Measurements from ENCODE around the gene BOLA1.

BOLA1 gene

DNA sequence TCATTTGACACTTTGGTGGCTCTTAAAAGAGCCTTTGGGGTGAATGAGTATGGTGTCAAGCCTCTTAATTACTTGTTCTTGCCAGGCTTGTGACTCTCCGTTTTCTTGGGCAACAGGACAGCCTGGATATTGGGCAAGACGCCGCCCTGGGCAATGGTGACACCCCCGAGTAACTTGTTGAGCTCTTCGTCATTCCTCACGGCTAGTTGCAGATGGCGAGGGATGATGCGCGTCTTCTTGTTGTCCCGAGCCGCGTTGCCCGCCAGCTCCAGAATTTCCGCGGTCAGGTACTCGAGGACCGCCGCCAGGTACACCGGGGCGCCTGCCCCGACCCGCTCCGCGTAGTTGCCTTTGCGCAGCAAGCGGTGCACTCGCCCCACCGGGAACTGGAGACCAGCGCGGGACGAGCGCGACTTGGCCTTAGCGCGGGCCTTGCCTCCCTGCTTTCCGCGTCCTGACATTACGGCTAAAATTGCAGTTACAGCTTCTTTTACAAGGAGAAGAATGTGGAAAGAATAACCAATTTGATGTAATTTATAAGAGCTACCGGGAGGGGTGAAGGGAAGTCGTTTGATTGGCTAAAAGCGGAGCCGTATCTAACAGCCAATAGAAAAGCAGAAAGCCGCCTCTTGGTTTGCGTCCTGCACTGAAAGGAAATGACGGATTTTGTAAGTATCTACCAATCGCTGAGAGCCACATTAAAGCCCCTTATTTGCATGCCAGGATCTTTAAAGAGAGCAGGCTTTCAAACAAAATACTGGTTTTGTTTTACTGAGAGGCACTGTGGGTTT, 11.7 kb upstream of the BOLA1 start:
- DNase-seq = peak; percentile 93 to 94

DNA sequence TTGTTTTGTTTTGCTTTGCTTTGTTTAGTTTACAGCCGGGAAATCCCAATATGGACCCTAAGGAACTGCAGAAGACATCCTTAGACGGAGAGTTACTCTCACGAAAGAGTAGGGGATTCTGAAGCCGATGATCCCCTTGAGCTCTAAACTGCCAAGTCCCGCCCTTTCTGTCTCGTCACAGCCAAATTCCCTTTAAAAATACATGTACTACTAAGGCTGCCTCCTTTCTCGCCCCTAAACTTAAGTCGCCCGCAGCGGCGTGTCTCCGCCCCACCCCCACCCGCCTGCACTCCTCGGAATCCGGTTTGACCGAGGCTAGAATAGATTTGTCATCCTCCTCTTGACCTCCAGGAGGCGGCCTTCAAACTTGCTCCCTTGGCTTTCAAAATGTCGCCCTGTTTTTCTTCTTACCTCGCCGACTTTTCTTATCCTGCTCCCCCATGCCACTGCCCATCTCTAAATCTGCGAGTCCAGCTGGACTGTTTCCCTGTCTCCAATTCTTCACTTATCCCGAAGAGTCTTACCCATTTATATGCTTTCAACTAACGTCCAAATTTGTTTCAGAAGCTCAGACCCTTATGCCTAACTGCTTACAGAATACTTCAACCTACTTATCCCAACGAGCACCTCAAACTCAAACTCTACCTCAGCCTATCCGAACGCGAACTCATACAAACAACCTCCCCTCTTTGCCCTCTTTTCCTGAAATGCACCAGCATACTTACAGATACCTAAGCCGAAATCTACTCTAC, 10.9 kb upstream of the BOLA1 start:
- DNase-seq = peak; percentile 67 to 74

DNA sequence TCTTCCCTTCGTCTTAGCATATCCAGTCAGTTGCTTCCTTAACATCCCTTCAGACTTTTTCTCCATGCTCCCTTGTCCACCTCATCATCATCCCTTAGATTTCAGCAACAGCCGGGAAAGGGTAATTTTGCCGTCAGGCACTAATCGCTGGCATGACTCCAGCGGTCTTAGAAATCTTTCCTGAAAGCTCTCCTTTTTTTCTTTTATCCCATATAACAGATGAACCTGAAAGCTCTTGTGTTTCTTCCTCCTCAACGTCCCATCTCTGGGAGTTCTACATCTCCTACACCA, 10.4 kb upstream of the BOLA1 start:
- no peak for DNase-seq

DNA sequence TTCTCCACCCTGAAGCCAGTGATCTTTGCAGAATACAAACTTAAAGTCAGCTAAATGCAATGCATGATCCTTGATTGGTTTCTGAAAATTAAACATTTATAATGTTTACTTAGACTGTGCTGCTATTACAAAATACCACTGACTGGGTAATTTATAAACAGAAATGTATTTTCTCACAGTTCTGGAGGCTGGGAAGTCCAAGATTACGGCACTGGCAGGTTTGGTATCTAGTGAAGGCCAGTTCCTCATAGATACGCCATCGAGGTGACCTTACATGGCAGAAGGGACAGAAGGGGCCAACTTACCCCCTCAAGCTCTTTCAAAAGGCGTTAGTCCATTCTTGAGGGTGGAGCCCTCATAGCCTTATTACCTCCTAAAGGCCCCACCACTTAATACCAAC, 2.8 kb upstream of the BOLA1 start:
- no peak for DNase-seq

DNA sequence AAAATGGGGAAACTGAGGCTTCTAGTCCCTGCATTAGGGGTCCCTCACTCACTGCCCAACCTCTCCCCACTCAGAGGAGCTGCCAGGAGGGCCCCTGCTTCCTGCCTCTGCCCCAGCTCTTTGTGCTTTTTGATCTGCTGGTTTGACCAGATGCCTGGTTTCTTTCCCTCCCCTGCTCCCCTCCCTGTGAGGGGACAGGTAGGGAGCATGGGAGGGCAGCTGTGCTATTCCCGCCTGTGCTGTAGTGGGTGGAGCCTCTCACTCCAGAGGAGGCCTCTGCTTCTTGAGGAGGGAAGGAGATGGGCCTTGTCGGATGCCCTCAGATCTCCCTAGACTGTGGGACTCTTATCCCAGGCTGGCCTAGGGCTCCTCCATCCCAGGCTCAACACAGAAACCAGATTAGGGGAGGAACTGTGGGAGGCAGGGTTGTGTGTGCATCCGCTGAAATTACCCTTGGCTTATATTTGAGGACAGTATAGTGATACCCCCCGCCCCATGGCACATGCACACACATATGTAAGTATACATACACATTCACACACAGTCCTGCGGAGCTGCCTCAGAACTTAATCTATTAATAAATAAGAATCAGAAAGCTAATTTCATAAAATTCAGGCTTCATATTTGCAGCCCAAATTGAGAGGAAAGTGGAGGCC, 4.6 kb downstream of the BOLA1 start:
- no peak for DNase-seq

DNA sequence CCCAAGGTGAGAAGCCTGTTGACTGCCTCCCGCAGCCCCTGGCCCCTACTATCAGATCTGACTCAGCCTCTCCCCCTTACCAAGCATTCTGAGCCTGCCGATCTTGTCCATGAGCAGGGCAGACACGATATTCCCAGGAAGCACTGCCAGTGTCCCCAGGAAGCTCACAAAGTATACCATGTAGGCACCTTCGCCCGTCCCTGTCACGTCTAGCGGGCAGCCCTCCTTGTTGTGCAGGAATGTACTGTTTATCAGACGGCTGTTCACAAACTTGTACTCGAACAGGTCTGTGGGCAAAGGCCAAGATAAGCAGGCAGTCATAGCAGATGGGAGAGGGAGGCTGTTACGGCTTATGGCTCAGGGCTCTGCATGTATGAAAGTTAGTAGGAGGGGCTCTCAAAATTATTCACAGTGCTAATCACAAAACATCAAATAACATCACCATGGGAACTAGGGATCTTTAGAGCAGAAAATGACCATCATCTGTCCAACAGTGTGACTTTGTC, 7.3 kb downstream of the BOLA1 start:
- no peak for DNase-seq

DNA sequence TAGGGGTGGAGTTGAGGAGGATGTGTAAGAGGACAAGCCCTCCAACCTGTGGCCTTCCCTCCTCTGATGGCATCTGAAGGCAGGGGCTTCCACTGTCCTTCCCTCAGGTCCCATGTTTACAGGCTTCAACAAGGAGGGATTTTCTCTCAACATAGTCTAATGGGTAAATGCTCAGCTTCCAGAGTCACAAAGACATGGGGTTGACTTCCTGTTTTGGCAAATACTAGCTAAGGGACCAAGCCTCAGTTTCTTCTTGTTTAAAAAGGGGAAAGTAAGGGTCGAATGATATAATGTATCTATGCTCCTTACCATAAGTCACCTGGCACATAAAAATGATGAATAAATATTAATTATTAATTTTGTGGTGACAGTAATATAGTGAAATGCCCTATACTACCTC, 15.2 kb downstream of the BOLA1 start:
- DNase-seq = no peak

DNA sequence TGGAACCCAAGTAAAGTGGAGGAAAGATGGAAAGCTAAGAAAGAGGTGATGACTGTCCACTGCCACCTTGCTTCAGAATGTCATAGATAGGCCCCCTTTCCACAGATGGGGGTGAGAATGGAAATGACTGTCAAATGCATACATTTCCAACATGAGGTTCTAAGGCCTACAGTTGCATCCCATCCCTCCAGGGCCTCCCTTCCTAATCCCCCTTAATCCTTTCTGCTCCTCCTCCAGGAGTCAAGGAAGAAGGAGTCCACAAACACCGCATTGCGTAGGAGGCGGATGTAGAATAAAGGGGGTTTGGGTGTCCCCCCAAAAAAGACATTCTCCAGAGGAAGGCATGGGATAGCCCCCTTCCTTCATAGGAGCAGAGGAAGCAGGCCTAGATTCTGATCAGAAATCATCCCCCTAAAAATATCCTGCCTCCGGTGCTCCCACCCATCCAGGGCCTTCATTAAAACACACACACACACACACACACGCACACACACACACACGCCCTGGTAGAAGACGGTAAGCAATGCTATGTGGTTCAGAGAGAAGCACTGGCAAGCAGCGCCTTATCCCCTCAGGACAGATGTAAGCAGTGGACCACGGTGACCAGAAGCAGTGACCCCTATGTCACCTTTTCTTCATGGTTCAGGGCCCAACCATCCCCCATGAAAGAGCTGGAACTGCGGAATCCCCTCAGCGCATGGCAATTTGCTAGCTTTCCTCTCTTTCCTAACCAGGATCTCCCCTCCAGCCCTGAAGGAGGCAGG, 16.2 kb downstream of the BOLA1 start:
- DNase-seq = no peak

DNA sequence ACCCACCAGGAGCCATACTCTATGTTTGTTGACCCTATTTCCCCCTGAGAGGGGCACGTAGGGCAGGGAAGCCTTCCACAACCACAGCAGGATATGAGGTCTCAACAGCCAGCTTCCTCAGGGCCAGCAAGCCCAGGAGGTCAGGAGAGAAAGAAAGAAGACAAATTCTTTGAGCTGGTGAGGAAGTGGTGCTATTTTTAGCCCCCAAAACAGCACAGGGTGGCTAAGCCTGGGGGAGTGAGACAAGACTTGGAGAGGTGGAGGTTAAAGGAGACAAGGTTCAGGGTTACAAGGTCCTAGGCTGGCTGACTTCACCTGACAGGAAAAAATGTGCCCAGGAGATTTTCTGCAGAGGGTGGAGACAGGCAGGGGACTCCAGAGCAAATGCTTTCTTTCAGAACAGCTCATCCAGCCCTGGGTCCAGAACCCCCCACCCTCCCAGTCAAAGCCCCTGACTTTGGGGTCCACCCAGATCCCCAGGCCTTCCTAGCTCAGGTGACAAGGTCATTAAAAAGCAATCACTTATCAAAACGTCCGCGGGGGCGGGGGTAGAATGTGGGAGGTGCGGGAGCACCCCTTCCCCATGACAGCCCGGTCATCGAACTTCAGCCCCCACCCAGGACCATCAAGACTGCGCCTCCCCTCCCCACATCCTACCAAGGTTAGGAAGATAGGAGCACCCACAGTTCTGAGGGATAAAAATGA, 17.0 kb downstream of the BOLA1 start:
- no peak for DNase-seq

DNA sequence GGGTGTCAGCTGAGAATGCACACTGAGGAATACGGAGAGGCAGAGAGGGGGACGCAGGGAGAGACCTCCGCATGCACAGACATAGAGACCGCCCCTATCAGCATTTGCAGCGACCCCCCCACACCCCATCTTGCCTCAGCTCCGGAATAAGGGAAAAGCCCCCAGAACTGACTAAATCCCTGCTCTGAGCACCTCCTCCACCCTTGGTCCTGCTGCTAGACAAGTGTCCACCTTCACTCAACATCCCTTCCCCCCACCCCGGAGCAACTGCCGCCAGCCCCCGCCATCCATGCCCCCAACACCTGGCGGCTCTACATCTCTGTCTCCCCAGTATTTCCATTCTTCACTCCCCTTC, 17.5 kb downstream of the BOLA1 start:
- no peak for DNase-seq

DNA sequence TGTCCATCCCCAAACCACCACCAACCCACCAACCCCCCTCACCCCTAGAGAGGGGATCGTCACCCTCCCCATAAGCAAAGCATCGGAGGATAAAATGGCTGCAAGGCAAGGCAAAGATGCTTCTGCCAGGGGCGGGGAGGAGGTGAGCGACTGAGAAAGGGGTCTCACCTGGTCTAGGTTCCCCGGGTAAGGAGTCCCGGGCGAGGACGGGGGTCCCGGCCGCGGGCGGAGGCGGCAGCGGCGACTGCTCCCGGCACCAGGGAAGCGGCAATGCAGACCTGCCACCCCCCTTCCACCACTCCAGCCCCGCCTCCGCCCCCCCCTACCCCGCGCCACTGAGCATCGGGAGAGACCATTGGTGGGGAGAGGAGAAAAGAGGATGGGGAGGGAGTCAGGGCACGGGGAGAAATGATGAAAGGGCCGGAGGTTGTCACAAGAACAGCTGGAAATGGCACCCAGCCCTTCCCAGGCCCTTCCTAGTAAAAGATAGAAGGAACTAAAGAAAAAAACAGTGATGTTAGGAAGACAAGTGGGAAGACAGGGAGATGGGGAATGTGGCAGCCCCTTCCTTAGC, 18.3 kb downstream of the BOLA1 start, which contains the start of gene SV2A:
Gene SV2A, minus strand, starts transcription at position 274 of the 574 bp plus-strand sequence. CDS start 4,004 bp downstream, outside the sequence.
- DNase-seq = peak; percentile 35 to 60

DNA sequence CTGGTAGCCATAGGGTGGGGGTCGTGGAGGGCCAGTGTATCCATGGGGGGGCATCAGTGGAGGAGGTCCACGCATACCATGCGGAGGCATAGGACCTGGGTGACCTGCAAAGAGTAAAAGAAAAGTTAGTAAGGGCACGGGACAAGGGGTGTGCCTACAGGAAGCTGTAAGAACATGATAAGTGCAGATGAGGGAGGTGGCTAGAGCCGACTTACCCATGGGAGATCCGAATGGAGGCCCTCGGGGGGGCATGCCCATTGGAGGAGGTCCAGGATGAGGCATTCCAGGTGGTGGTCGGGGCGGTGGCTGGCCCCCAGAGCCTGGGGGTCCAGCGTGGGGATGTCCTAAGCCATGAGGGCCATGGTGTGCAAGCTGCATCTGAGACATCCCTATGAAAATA, 24.3 kb downstream of the BOLA1 start:
- no peak for DNase-seq

DNA sequence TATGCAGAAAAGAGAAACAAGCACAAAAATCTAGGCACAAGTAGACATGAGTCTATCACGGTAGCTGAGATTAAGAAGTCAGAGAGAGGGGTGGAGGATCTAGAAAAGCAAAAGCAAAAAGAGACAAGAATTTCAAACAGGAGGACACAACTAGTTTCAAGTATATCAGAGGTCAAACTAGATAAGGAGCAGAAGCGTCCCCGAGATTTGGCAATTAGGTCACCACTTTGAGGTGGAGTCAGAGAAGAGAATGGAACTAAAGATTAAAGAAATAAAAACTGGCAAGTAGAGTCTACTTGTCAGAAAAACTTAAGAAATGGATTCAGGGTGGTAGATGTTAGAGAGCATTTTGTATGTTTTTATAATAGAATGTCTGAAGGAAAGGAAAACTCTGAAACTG, 26.0 kb downstream of the BOLA1 start:
- no peak for DNase-seq

DNA sequence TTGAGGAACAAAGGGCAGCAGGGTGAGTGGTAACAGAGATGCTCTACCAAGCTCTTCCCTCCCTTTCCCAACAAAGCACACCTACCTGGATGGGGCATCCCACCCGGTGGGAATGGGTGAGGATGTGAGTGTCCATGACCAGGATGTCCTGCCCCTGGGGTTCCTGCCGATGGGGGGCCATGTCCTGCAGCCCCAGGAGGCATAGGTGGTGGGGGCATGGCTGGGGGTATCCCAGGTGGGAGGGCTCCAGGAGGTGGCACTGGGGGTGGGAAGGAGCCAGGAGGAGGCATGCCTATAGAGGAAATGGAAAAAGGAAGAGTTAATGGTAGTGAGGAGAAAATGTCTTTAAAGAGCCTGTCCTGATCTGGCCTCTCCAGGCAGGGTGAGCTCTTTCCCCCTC, 26.4 kb downstream of the BOLA1 start:
- DNase-seq = no peak

DNA sequence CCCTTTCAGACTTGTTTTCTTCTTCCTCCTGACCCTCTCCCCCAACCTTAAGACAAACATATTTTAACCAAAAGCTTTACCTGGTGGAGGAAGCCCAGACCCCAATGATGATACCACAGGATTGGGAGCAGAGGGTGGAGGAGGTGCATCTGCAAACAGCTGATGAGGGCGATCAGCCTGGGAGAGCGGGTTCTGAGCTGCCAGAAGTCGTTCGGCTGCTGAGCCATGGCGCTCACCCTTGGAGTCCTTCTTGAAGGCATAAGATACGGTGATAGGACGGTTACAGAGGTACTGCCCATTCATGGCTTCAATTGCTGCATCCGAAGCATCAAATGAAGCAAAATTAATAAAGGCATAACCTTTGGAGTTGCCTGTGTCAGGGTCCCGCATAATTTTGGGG, 26.9 kb downstream of the BOLA1 start:
- DNase-seq = no peak

DNA sequence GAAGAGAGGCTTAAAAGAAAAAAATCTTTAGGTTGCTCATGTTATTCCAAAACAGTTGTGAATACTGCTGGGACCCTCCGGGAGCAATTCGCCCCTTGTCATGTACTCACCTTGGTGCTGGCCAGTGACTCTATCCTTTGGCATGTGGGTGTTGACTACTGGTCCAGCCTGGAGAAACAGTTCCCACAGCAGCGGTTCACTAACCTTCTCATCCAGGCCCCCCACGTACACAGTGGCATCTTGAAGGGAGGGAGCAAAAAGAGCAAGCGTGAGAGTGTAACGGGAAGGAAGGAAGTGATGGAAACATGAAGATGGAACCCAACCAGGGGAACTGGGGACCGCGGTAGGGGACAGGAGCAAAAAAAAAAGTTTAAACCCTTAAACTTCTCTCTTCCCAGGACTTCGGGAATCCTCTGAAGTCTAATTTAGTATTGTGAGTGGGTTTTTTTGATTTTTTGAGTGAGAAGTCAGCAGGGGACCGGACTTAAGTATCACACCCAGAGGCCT, 27.7 kb downstream of the BOLA1 start:
- no peak for DNase-seq

DNA sequence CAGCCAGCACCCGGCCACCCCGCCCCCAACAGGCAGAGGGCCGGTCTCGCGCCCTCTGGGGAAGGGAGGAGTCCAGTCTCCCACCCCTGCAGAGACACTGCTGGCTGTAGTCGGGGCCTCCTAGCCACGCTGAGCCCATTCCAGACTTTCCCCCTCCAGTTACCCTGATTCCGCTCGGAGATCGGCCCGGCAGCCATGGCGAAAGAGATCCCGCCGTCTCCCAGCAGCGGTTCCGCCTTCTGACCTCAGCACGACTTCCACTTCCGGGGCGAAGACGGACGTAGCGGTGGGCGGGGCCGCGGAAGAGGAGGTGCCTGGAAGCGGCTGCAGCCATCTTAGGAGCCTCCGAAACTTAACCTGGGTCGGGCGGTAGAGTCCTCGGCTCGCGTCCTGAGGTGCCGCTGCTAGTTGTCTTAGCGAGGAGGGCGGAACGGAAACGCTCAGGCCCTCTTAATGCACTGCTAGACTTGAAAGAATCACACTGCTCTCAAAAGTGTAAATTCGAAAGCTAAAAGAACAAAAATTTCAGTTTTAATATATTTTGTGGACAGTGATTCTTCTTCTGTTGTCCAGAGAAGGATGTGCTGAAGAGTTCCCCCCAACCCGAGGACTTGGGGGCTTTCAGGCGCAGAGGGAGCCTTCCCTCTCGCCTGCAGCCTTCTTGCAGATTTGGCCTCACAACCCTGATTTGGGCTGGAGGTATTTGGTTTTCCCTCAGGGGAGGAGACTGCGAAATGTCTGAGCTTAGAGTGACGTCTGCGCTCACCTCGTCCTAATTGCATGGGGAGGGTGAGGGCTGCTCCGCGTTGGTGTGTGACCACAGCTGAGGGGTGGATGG, 28.4 kb downstream of the BOLA1 start, which contains the start of gene SF3B4:
Gene SF3B4, minus strand, starts transcription at position 241 of the 838 bp plus-strand sequence. Its CDS starts 44 bp downstream, at position 197.
- DNase-seq = peak; percentile 91

DNA sequence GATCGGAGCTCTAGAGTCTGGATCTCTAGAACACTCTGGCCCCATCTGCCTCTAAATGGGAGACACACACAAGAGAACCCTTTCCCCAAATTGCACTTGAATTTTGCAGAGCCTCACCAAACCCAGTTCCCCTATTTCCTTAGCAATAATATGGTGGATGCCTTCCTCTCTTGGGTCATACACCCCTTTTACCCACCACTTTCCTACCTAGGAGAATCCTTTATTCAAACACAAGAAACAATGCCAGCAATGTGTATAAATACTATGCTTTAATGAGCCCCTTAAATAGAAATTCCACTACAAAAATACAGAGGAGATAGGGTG, 29.0 kb downstream of the BOLA1 start:
- no peak for DNase-seq

DNA sequence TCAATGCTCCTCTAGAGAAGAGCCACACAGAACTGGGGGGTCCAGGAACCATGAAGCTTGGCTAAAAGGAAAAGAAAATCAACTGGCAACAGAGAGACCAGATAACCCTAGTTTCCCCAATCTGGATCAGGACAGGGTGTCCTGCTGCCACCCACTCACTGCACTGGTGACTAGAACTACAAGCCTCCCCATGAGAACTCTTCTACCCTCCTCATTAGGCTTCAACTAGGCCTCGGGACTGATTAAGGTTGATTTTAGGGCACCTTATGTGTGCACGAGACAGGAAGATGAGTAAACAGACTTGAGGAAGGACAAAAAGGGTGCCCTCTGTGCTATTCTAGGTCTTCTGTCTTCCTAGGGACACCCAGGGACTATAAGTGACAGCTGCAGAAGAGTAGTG, 30.5 kb downstream of the BOLA1 start:
- no peak for DNase-seq

DNA sequence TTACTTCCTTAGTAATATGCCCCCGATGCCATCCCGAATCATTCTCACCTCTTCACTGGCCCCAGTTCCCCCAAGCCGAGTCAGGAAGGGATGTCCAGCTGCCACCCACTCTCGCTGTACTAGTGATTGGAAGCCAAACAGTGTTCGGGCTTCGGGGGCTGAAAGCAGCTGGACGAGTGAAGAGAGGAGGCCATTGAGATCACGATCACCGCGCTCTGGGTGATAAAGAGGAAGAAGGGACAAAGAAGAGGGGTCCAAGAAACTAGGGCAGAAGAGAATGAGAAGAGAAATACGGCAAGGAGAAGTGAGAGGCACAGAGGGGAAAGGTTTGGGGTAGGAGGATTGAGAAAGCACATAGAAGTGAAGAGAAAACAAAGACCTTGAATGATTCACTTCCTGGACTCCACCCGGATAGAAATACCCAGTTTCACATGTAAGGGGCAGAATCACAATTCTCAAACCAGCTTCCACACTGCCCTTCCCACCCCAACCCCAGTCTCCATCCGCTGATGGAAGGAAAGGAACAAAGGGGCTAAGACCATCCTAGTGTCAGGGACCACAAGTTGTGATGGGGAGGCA, 31.9 kb downstream of the BOLA1 start:
- no peak for DNase-seq

DNA sequence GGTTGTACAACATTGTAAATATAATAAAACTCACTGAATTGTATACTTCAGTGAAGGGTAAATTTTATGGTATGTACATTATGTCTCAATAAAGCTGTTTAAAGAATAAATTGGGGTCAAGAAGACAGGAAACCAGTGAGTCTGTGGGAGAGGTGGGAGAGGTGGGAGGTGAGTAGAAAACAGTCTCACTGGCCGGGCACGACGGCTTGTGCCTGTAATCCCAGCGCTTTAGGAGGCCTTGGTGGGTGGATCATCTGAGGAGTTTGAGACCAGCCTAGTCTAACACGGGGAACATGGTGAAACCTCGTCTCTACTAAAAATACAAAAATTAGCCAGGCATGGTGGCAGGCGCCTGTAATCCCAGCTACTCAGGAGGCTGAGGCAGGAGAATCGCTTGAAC, 33.1 kb downstream of the BOLA1 start:
- no peak for DNase-seq

Data from NCI-H1930 (cell line).